Measurements from ENCODE around the gene BLOC1S1.

BLOC1S1 gene

DNA sequence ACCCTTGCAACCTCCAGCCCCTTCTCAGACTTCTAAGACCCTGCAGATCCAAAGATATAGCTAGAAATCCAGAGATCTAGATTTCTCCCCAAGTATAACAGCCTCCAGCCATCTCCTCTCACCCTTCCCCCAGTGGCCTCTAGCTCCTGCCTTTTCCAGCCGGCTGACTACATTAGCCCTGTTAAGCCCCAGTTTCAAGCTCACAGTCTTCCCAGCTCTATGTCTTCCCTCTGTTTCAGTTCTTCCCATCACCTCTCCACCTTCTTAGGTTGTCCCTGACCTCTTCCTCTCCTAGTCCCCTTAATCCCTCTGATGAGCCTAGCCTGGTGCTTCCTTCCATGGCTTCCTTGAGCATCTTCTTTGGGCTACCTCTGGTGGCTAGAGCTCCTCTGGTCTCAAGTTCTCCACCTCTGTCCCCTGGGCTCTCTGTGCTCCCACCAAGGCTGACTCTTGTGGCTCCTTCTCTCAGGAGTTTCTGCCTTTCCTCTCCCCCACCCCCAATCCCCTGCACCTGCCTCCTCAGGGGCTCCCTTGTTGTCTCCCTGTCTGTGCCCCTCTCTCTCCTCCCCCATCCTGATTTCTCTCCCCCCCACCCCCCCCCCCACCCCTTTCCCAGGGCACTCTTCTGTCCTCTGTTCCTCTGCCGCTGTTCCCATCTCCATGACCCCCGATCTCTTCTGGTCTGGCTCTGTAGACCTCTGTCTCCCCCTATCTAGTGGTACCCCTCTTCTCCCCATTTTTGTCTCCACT, 26.3 kb downstream of the BLOC1S1 start:
- no peak for TF ChIP-seq CTCF (IDR thresholded peaks at IDR 0.05; ENCODE audit: low read depth, low read length, missing control alignments)
- no peak for DNase-seq (ENCODE audit: low read depth)
- H3K4me3 ChIP-seq (ENCODE audit: low read depth, low read length): peak overlapping the region; percentile 41

DNA sequence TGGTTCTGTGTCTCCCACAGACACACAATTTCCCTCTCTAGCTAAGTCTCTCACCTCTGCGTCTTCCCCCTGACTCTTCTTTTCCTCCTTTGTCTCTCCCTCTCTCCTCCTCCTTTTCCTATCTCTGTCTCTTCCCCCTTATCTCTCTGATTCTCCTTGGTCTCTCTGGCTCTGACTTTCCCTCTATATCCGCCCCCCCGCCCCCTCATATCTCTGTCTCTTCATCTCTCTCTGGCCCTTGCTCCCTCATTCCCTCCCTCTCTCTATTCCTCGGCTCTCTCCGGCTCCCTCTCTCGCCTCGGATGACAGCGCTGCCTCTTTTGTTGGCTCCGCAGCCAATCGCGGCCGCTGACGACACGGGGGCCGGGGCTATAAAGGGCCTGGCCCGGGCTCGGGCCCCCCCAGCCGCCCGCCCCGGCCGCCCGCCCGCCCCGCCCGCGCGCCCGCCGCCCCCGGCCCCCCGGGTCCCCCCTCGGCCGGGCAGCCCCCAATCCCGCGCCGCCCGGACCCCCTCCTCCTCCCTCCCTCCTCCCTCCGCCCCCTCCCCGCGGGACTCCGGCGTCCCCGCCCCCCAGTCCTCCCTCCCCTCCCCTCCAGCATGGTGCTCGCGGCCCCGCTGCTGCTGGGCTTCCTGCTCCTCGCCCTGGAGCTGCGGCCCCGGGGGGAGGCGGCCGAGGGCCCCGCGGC, 27.0 kb downstream of the BLOC1S1 start, which contains the start of gene GDF11:
TSS of gene GDF11 (plus strand) at position 404 of the 687 bp plus-strand sequence. CDS start at position 599, 195 bp downstream.
- DNase-seq (ENCODE audit: low read depth): no peak
- no peak for TF ChIP-seq CTCF (IDR thresholded peaks at IDR 0.05; ENCODE audit: low read depth, low read length, missing control alignments)
- H3K4me3 ChIP-seq (ENCODE audit: low read depth, low read length): peak within 1 kb of the TSS; percentile 69

DNA sequence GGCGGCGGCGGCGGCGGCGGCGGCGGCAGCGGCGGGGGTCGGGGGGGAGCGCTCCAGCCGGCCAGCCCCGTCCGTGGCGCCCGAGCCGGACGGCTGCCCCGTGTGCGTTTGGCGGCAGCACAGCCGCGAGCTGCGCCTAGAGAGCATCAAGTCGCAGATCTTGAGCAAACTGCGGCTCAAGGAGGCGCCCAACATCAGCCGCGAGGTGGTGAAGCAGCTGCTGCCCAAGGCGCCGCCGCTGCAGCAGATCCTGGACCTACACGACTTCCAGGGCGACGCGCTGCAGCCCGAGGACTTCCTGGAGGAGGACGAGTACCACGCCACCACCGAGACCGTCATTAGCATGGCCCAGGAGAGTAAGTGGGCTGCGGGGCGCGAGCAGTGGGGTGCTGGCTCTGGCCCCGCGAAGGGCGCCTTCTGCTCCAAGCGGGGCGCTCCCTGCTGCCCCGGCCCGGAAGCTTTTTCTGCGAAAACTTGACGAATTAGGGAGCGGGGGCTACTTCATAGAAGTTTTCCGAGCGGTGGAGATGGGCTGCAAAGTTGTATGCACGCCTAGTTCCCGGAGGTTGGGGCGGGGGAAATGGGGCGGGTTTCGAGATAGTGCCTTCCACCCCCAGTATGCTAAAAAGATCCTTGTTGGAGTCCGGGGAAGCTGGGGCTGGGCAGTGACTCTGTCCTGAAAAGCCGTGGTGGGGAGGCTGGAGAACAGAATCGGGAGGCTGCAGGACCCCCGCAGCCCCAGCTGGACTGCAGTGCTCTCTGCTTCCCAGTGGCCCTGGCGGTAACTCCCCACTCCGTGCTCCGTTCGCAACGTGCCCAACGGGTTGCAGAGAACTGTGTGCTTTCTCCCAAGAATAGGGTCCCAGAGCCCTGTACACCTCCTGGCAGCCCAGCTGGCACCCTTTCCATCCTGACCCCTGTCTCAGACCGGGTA, 27.8 kb downstream of the BLOC1S1 start:
- TF ChIP-seq CTCF (IDR thresholded peaks at IDR 0.05; ENCODE audit: low read depth, low read length, missing control alignments): no peak
- DNase-seq (ENCODE audit: low read depth): no peak

DNA sequence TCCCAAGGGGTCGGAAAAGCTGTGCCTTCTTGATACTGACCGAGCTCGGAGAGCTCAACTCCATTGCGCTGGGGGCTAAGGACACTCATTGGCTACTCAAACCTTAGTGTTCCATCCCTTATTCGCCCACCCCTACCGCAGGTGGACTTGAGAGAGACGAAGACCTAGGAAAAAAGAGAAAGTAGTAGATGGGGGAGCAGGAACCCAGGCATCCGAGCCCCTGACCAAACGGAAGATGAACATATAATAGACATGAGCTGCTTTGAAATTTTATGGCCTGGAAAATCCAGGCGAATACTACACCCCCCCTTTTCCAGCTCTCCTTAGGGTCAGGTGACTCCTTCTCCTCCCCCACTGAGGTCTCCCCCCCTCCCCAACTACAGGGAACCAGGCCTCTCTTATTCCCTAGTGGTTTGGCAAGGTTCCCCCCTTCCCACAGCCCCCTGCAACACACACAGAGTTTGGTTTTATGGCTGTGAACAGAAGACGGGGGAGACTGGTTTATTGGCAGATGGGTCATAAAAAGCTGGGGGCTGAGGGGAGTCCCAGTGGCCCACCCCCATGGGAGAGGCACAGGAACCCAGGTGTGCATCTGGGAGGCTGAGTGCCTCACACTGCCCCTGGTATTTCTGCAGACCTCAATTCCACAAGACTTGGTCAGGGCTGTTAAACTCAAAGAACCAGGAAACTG, 28.6 kb downstream of the BLOC1S1 start:
- TF ChIP-seq CTCF (IDR thresholded peaks at IDR 0.05; ENCODE audit: low read depth, low read length, missing control alignments): no peak
- H3K4me3 ChIP-seq (ENCODE audit: low read depth, low read length): peak overlapping the region; percentile 69
- DNase-seq (ENCODE audit: low read depth): no peak

More for the DNA sequence above, 27.8 kb downstream of the BLOC1S1 start:
- peak overlapping the region; percentile 69 for H3K4me3 ChIP-seq (ENCODE audit: low read depth, low read length)

DNA sequence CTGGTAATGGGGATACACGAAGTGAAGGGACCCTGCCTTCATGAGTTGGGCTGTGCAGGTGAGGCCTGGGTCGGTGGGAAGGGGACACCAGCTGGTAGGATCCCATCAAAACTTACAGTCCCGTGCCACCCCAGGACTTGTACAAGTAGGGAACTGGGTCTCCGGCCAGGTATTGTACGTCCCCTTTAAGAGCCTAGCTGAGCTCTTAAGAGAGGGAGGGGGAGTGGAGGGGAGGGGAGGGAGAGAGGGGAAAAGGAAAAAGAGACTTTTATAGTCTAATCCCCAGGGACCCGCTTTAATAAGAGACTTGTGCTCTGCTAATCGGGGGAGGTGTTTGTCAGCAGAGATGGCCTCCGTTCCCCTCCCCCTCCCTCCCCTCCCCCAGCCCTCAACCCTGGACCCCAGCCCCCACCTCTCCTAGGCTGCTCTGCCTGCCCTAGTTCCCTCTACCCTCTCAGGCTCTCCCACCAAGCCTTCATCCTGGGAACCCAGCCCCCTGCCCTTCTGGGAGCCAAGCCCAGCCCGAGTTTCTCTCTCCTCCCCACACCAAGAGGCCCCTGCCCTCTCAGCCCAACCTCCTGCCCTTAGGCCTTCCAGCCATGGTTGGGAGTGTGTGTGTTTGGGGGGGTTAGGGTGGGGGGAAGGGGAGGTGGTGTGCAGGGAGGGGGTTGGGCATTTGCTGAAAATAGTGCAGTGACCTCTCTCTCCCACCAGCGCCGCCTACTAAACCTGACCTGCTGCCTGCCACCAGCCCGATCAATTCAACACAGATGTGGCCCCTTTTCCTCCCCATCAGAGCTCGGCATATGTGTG, 29.7 kb downstream of the BLOC1S1 start:
- no peak for DNase-seq (ENCODE audit: low read depth)
- H3K4me3 ChIP-seq (ENCODE audit: low read depth, low read length): no peak overlapping the region
- TF ChIP-seq CTCF (IDR thresholded peaks at IDR 0.05; ENCODE audit: low read depth, low read length, missing control alignments): no peak

Data from GM12864 (cell line).